Measurements from ENCODE around the gene GATA1.

The GATA1 gene

GRCh38 chrX:48786341-48786800 lies at the start of gene GATA1:
GATA1 (plus strand) TSS chrX:48786590; CDS start chrX:48791110, 4,520 bp downstream.
- no peak for TF ChIP-seq ZNF274 (IDR thresholded peaks at IDR 0.05; ENCODE audit: low read depth, low read length)
- H3K4me3 ChIP-seq (ENCODE audit: low read length), result no peak within 1 kb of the TSS

DNA sequence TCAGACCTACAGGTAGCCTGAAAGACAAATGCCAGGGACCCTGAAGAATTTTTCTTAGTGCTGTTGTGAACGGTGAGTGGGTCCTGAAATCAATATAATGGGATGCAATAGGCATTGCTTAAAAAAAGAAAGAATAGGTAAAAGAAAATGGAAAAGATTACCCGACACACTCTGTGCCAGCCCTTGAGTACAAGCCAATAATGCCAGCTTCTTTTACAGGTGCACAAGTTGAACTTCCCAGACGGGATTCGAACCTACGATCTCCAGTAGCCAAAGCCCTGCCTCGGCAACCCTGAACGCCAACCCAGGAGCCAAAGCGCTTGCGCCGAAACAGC lies 49.5 kb upstream of the GATA1 start:
- H3K4me3 ChIP-seq (ENCODE audit: low read length), result peak overlapping the region; percentile 45; the same call in 1 of the 2 replicates
- TF ChIP-seq ZNF274 (IDR thresholded peaks at IDR 0.05; ENCODE audit: low read depth, low read length), result no peak

DNA sequence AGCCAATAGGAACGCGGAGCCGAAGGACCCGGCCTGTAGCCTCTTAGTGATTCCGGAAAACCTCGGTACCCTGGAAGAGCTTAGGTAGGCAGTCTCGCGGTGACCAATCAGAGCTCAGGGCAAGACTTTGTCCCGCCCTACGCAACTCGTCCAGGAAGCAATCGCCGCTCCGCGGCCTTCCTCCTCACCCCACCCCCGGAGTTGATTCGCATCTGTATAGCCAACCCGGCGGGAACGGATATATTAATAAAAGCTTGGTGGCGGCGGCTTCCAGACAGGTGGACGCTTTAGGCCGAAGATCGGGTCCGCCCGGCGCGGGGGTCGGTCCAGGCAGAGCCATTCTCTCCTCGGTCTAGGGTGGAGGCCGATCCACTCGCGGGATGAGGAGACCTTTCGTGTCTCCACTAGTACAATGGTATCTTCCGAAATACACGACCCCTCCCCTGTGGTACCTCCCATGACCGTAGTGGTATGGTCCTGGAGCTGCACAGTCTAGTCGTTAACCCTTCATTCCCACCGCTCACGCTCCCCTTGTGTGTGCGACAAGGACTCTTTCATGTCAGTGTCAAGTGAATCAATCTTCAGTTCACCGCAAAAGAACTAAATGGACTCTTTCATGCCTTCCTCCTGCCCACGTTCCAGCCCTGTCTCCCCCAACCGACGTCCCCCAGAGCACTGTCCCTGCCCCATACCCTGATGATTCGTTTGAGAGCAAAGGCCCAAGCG lies 49.0 kb upstream of the GATA1 start:
- peak overlapping the region; percentile 78 for H3K4me3 ChIP-seq (ENCODE audit: low read length)
- no peak for TF ChIP-seq ZNF274 (IDR thresholded peaks at IDR 0.05; ENCODE audit: low read depth, low read length)

DNA sequence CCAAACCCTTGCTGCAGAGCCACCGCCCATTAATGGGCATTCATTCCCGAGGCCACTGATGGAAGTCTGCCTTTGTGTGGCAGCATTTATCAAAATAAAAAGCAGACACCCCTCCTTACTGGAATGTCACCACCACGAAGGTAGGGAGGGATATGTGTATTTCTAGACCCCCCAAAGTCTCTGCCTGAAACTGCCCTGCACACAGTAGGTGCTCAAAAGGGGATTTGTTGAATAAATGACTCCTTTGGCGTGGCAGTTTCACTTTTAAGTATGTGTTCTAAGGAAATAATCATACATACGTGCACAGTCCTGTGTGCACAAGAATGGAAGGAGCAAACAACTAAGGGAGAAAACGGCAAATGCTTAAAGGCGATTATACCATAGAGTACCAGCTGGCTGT lies 48.5 kb upstream of the GATA1 start:
- H3K4me3 ChIP-seq (ENCODE audit: low read length), result peak overlapping the region; percentile 78
- no peak for TF ChIP-seq ZNF274 (IDR thresholded peaks at IDR 0.05; ENCODE audit: low read depth, low read length)

DNA sequence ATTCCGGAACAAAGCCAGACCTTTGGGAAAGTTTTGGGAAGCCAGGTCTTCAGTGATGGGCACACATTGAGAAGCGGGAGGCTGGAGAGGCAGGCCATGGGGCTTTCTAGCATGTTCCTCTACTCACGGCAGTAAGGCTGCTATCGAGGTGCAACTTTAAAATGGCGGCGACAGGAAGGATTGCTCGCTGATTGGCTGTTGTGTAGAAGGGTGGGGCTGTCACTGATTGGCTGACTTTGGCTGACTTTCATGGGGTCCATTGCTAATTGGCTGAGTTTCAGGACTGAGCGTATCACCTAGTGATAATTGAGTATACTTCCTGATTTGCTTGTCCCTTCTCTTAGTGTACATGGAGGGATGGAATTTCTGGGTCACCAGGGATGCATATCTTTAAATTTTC lies 44.6 kb upstream of the GATA1 start:
- no peak overlapping the region for H3K4me3 ChIP-seq (ENCODE audit: low read length)
- TF ChIP-seq ZNF274 (IDR thresholded peaks at IDR 0.05; ENCODE audit: low read depth, low read length), result no peak

GRCh38 chrX:48745222-48745621 lies 41.2 kb upstream of the GATA1 start:
- TF ChIP-seq ZNF274 (IDR thresholded peaks at IDR 0.05; ENCODE audit: low read depth, low read length), result no peak
- no peak overlapping the region for H3K4me3 ChIP-seq (ENCODE audit: low read length)

DNA sequence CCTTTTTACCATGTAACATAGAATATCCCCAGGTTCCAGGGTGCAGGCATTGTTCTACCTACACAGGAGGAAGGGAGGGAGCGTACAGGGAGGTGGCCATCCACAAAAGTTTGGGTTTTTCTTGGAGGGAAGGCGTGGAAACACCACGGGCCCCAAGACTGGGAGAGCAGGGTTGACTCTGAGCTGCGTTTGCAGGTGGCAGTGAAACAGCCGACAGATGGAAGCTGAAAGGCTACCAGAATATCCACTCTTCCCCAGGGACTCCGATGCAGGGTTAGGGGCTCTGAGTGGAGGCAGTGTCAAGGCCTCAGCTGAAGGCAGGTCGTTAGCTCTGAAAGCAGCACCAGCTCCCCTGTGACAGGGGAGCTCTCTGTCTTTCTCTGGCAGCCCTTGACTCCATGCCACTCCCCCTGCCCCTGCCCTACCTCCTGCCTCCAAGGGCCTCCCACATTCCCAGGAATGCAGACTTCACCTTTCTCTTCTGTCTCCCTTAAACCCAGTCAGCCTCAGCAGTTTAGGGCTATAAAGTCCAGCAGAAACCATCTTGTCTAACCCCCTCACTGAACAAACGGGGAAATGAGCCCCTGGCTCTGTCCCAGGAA lies 38.9 kb upstream of the GATA1 start:
- H3K4me3 ChIP-seq (ENCODE audit: low read length), result no peak overlapping the region
- TF ChIP-seq ZNF274 (IDR thresholded peaks at IDR 0.05; ENCODE audit: low read depth, low read length), result no peak

DNA sequence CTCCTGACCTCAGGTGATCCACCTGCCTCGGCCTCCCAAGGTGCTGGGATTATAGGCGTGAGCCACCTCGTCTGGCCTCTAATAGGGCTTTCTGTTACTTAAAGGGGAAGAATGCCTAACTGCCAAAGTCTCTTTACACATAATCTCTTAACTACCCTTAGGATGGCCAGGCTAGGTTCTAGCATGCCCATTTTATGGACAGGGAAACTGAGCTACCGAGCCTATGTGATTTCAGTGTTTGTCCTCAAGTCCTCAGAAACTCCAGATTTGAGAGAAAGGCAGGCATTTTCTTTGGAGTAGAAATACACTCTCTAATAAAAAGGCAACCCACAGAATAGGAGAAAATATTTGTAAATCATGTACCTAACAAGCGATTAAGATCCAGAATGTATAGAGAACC lies 37.2 kb upstream of the GATA1 start:
- no peak overlapping the region for H3K4me3 ChIP-seq (ENCODE audit: low read length)
- no peak for TF ChIP-seq ZNF274 (IDR thresholded peaks at IDR 0.05; ENCODE audit: low read depth, low read length)

DNA sequence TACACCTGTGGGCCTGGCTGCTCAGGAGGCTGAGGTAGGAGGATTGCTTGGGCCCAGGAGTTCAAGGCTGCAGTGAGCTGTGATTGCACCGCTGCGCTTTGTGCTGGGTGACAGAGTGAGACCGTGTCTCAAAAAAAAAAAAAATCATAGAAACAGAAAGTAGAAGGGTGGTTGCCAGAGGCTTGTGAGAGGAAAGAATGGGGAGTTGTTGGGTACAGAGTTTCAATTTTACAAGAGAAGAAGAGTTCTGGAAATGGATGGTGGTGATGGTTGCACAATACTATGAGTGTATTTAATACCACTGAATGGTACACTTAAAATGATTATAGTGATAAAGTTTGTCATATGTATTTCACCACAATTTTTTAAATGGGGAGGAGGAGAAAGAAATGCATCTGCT lies 35.0 kb upstream of the GATA1 start:
- no peak overlapping the region for H3K4me3 ChIP-seq (ENCODE audit: low read length)
- no peak for TF ChIP-seq ZNF274 (IDR thresholded peaks at IDR 0.05; ENCODE audit: low read depth, low read length)

- no peak overlapping the region for H3K4me3 ChIP-seq (ENCODE audit: low read length)
- no peak for TF ChIP-seq ZNF274 (IDR thresholded peaks at IDR 0.05; ENCODE audit: low read depth, low read length)
These were observed 33.9 kb upstream of the GATA1 start for GRCh38 chrX:48752498-48752897.

DNA sequence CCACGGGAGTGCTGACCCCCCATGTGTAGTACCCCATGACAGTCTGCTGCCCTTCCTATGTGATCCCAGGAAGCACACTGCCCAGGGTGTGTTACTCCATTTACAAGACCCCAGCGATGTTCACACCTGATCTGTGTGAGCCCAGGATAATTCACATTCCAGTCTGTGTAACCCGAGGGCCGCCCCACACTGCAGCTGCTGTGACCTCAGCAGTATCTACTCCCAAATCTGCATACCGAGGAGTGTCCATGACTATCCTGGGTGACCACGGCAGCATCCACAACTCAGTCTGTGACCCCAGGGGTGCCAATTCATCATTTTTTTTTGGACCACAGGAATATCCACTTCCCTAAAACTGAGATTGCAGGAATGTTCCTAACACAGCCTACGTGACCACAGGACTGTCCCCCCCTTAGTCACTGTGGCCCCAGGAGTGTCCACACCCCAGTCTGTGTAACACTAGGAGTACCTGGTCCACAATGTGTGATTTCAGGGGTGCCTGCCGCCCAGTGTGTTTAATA lies 32.6 kb upstream of the GATA1 start:
- no peak for TF ChIP-seq ZNF274 (IDR thresholded peaks at IDR 0.05; ENCODE audit: low read depth, low read length)
- H3K4me3 ChIP-seq (ENCODE audit: low read length), result no peak overlapping the region

DNA sequence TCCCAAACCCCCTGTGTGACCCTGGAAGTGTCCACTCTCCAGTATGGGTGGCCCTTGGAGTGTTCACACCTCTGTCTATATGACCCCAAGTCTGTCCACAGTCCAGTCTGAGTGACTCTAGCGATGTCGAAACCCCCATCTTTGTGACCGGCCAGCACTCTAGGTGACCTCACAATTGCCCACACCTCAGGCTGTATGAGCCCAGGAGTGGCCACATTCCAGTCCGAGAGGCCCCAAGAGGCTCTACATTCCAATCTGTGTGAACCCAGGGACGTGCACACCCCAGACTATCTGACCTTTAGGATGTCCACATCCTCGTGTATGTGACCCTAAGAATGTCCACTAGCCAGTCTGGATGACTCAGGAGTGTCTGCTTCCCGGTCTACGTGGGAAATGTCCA lies 32.2 kb upstream of the GATA1 start:
- H3K4me3 ChIP-seq (ENCODE audit: low read length), result no peak overlapping the region
- no peak for TF ChIP-seq ZNF274 (IDR thresholded peaks at IDR 0.05; ENCODE audit: low read depth, low read length)

GRCh38 chrX:48761674-48762471 lies 24.5 kb upstream of the GATA1 start, which contains the start of gene GLOD5:
GLOD5 (plus strand) TSS chrX:48761747; CDS start chrX:48761791, 44 bp downstream.
- TF ChIP-seq ZNF274 (IDR thresholded peaks at IDR 0.05; ENCODE audit: low read depth, low read length), result no peak
- no peak within 1 kb of the TSS for H3K4me3 ChIP-seq (ENCODE audit: low read length)

DNA sequence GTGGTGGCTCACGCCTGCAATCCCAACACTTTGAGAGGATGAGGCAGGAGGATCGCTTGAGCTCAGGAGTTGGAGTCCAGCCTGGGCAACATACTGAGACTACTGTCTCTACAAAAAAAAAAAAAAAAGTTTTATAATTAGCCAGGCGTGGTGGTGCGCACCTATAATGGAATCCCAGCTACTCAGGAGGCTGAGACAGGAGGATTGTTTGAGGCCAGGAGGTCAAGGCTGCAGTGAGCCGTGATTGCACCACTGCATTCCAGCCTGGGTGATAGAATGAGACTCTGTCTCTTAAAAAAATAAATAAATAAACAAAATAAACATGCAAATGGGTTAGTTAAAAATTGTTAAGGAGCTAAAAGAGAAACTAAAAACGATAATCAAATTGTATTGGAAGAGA lies 17.2 kb upstream of the GATA1 start:
- no peak overlapping the region for H3K4me3 ChIP-seq (ENCODE audit: low read length)
- TF ChIP-seq ZNF274 (IDR thresholded peaks at IDR 0.05; ENCODE audit: low read depth, low read length), result no peak
